Hippocampal formation (tissue), 2 donors: ENCODE results near the gene TSPY1.
"Not testable (repeated sequence)": the region's sequence is repeated elsewhere in the genome, so short reads cannot be mapped to it uniquely, and the experiment has no call there.

ENCODE experiments used
- DNase-seq, 2 donors: peaks; one replicate each; lab custom pipeline; 2025; lab: John Stamatoyannopoulos, UW

Gene TSPY1, protein sequence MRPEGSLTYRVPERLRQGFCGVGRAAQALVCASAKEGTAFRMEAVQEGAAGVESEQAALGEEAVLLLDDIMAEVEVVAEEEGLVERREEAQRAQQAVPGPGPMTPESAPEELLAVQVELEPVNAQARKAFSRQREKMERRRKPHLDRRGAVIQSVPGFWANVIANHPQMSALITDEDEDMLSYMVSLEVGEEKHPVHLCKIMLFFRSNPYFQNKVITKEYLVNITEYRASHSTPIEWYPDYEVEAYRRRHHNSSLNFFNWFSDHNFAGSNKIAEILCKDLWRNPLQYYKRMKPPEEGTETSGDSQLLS

GRCh38 chrY:9466655-9467054, at the start of gene TSPY1:
Gene TSPY1 (plus strand): TSS chrY:9466955. CDS start chrY:9467001, 46 bp downstream.
- not testable (repeated sequence) for DNase-seq

DNA sequence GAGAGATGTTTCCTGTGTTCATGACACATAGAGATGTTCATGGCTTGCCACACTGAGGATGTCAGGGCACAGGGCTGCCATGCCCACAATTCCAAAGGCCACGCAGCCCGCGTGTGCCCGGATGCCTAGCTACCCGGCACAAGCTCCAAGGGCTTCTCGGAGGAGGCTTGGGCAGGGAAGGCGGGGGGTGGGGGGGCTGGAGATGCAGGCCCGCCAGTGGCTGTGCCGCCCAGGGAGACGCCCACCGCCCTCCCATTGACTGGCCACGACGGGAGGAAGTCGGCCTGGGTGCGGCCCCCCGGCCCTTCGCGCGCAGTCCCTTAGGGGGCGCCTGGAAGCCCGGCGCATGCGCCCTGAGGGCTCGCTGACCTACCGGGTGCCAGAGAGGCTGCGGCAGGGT, 20.2 kb downstream of the TSPY1 start, which contains the start of gene TSPY9:
TSPY9 (plus strand) TSS at position 301 of the 400 bp plus-strand sequence; CDS start at position 347, 46 bp downstream.
- DNase-seq: not testable (repeated sequence)

DNA sequence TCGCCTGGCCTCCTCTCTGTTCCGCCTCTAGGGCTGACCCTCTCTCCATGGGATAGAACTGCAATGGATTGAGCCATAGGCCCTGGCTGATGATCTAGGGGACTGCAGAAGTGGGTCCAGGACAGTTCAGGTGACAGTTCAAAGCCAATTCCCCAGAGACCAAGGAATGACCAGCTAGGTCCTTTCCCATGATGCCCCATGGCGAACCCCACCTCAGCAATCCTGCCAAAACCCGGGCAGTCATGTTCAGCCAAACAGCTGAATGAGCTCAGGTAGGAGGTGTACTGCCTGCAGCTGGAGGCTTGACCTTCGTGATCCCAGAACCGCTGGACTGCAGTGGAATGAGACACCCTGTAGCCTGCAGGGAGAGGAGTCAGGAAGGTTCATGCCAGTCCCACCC, 37.6 kb downstream of the TSPY1 start:
- DNase-seq: not testable (repeated sequence)

DNA sequence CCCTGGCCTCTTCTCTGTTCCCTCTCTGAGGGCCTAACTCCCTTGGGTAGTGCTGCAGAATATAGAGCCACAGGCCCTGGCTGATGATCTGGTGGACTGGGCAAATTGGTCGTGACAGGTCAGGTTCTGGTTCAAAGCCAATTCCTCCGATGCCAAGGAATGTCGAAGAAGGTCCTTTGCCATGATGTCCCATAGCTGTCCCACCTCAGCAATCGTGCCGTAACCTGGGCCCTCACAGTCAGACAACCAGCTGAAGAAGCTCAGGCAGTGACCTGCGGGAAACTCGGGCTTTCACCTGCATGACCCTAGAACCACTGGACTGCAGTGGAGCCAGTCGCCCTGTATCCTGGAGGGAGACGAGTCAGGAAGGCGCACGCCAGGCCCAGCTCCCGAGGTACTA, 49.5 kb downstream of the TSPY1 start:
- not testable (repeated sequence) for DNase-seq
